ENCODE measurements around the gene DNAH6. TPM values are rescaled to one million over a fixed set of nuclear protein-coding genes. Genes with fewer than 3 reads are reported as not detected.
A peak's percentile ranks its signal among the peaks of the same experiment; 100 is the strongest.

The DNAH6 gene
- total RNA-seq, 4 donors from 2014 or later, result 0.16 to 1.2 (median 0.47) TPM

- Histone ChIP-seq H3K27me3 (no peaks in the 10 kb centered on the region), H3K4me3 (no peak overlapping the region), H3K4me1 (no peaks in the 10 kb centered on the region), H3K9me3 (no peaks in the 10 kb centered on the region), H3K36me3 (no peaks in the 10 kb centered on the region), H3K27ac (no peak overlapping the region)
- TF ChIP-seq POLR2A (IDR thresholded peaks at IDR 0.05), result no peak
- no peak for TF ChIP-seq CTCF (IDR thresholded peaks at IDR 0.05)
- WGBS, result 65% methylated on average over 5 of the region's 5 CpGs
- DNase-seq (ENCODE audit: low spot score in 2 of 2), result no peak
Measured at GRCh38 chr2:84823229-84823628, 306.9 kb downstream of the DNAH6 start.

GRCh38 chr2:84823788-84824187 lies 307.5 kb downstream of the DNAH6 start:
- Histone ChIP-seq H3K4me3 (no peak overlapping the region), H3K27me3 (no peaks in the 10 kb centered on the region), H3K4me1 (no peaks in the 10 kb centered on the region), H3K9me3 (no peaks in the 10 kb centered on the region), H3K27ac (no peak overlapping the region), H3K36me3 (no peaks in the 10 kb centered on the region)
- 94% methylated on average over 21 of the region's 21 CpGs for WGBS
- no peak for DNase-seq (ENCODE audit: low spot score in 2 of 2)
- TF ChIP-seq POLR2AphosphoS5 (IDR thresholded peaks at IDR 0.05) (no peak), EP300 (IDR thresholded peaks at IDR 0.05) (no peak), CTCF (IDR thresholded peaks at IDR 0.05) (no peak), POLR2A (IDR thresholded peaks at IDR 0.05) (no peak)

DNA sequence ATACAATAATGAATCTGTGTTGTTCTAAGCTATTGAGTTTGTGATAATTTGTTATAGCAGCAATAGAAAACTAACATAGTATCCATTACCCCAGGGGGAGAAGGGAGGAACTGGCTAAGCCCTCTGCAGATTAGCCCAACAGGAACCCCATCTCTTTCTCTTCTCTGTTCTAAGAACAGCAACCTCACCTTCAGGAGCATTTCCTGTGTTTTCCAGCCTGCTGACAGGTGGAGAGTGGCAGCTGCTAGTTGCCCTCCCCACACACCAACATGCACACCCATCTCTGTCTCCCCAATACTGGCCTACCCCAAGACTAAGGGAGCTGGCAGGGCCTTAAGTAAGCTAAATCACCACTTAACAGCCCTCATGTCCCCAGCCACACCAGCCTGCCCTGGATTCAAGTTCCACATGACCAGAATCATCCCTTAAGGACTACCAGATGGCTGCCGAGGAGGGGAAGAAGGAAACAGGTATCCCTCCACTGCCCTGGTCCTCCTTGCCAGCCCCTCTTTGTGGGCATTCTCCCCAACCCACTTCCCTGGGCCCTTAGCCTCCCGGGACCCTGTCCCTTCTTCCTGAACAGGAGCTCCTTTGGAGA lies 311.8 kb downstream of the DNAH6 start:
- Histone ChIP-seq H3K36me3 (no peaks in the 10 kb centered on the region), H3K27me3 (no peaks in the 10 kb centered on the region), H3K9me3 (no peaks in the 10 kb centered on the region), H3K4me3 (no peak overlapping the region), H3K27ac (no peak overlapping the region), H3K4me1 (no peaks in the 10 kb centered on the region)
- no peak for DNase-seq (ENCODE audit: low spot score in 2 of 2)
- WGBS, result 94% methylated on average over 2 of the region's 2 CpGs
- TF ChIP-seq CTCF (IDR thresholded peaks at IDR 0.05) (no peak), POLR2A (IDR thresholded peaks at IDR 0.05) (no peak), POLR2AphosphoS5 (IDR thresholded peaks at IDR 0.05) (no peak), EP300 (IDR thresholded peaks at IDR 0.05) (no peak)

- Histone ChIP-seq H3K36me3 (no peaks in the 10 kb centered on the region), H3K4me1 (no peaks in the 10 kb centered on the region), H3K27me3 (no peaks in the 10 kb centered on the region), H3K27ac (no peak overlapping the region), H3K4me3 (no peak overlapping the region), H3K9me3 (no peaks in the 10 kb centered on the region)
- TF ChIP-seq CTCF (IDR thresholded peaks at IDR 0.05) (no peak), EP300 (IDR thresholded peaks at IDR 0.05) (no peak), POLR2A (IDR thresholded peaks at IDR 0.05) (no peak), POLR2AphosphoS5 (IDR thresholded peaks at IDR 0.05) (no peak)
- WGBS, result 83% methylated on average over 2 of the region's 2 CpGs
- DNase-seq (ENCODE audit: low spot score in 2 of 2), result no peak
Measured at GRCh38 chr2:84829693-84830092, 313.4 kb downstream of the DNAH6 start.

- Histone ChIP-seq H3K27me3 (no peaks in the 10 kb centered on the region), H3K4me1 (no peaks in the 10 kb centered on the region), H3K9me3 (peaks cover 3% of the 10 kb centered on the region), H3K4me3 (no peak overlapping the region), H3K36me3 (no peaks in the 10 kb centered on the region), H3K27ac (no peak overlapping the region)
- WGBS, result 55% methylated on average over 11 of the region's 11 CpGs
- DNase-seq (ENCODE audit: low spot score in 2 of 2), result peak in 1 of 2 donors; percentile 68
- TF ChIP-seq POLR2A (IDR thresholded peaks at IDR 0.05) (no peak), POLR2AphosphoS5 (IDR thresholded peaks at IDR 0.05) (no peak), EP300 (IDR thresholded peaks at IDR 0.05) (no peak), CTCF (IDR thresholded peaks at IDR 0.05) (no peak)
Measured at GRCh38 chr2:84830095-84830494, 313.8 kb downstream of the DNAH6 start.
